ENCODE measurements around the gene ST7L.

GRCh38 chr1:112530832-112531231 is 88.1 kb downstream of the ST7L start:
- TF ChIP-seq, protein P1, sequence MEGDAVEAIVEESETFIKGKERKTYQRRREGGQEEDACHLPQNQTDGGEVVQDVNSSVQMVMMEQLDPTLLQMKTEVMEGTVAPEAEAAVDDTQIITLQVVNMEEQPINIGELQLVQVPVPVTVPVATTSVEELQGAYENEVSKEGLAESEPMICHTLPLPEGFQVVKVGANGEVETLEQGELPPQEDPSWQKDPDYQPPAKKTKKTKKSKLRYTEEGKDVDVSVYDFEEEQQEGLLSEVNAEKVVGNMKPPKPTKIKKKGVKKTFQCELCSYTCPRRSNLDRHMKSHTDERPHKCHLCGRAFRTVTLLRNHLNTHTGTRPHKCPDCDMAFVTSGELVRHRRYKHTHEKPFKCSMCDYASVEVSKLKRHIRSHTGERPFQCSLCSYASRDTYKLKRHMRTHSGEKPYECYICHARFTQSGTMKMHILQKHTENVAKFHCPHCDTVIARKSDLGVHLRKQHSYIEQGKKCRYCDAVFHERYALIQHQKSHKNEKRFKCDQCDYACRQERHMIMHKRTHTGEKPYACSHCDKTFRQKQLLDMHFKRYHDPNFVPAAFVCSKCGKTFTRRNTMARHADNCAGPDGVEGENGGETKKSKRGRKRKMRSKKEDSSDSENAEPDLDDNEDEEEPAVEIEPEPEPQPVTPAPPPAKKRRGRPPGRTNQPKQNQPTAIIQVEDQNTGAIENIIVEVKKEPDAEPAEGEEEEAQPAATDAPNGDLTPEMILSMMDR (IDR thresholded peaks at IDR 0.05): no peak
- TF ChIP-seq POLR2A (IDR thresholded peaks at IDR 0.05): no peak
